WTC11 (cell line): ENCODE measurements around the gene SMG7. TPM values are rescaled to one million over a fixed set of nuclear protein-coding genes. Genes with fewer than 3 reads are reported as not detected.
A peak's percentile ranks its signal among the peaks of the same experiment; 100 is the strongest.

Experiments used
- ATAC-seq: fragments of 200-7000 bp; cut with Tn5 transposase; 2 replicates; pipeline ENCODE4 v1.10.0; 2021; ENCODE audit warnings: mild to moderate bottlenecking, moderate library complexity
- CTCF ChIA-PET: fragments of 300-600 bp; sonication (Branson Sonifier 250); formaldehyde crosslinking; loops from one replicate; lab custom pipeline; 2021; ENCODE audit warnings: antibody characterized with exemption; lab: Charles Lee
- POLR2A ChIA-PET: fragments of 350-600 bp; sonication (Branson Sonifier 250); formaldehyde crosslinking; loops from one replicate; lab custom pipeline; 2021; ENCODE audit warnings: antibody characterized with exemption; lab: Charles Lee
- DNase-seq: peaks from one replicate; pipeline ENCODE4 v3.0.0; 2021; ENCODE audit warnings: low spot score
- H3K27ac Mint-ChIP-seq: 2 replicates; pipeline ENCODE4 v1.8.0; 2021; ENCODE audit warnings: mixed read lengths
- H3K27me3 Mint-ChIP-seq: 2 replicates; pipeline ENCODE4 v1.8.0; 2021; ENCODE audit warnings: low read depth, mild to moderate bottlenecking, moderate library complexity, mixed read lengths
- H3K36me3 Mint-ChIP-seq: 2 replicates; pipeline ENCODE4 v1.8.0; 2021; ENCODE audit warnings: mixed read lengths
- H3K4me1 Mint-ChIP-seq: 2 replicates; pipeline ENCODE4 v1.8.0; 2022; ENCODE audit warnings: mixed read lengths
- H3K4me3 Mint-ChIP-seq: 2 replicates; pipeline ENCODE4 v1.8.0; 2021; ENCODE audit warnings: mild to moderate bottlenecking, moderate library complexity, mixed read lengths
- H3K9me3 Mint-ChIP-seq: 2 replicates; pipeline ENCODE4 v1.8.0; 2021; ENCODE audit warnings: mixed read lengths
- GTF2I ChIP-seq: fragments of 250-450 bp; sonication (Bioruptor Pico); conservative IDR thresholded peaks from 2 replicates; pipeline ENCODE4 v1.4.0; 2021; ENCODE audit warnings: mild to moderate bottlenecking
- JAZF1 ChIP-seq: fragments of 250-450 bp; sonication (Bioruptor Pico); IDR thresholded peaks from 2 replicates; pipeline ENCODE4 v1.9.0; 2021; ENCODE audit warnings: moderate library complexity, mild to moderate bottlenecking, inconsistent platforms
- TEAD1 ChIP-seq: sonication (generic); formaldehyde crosslinking; IDR thresholded peaks from 2 replicates; pipeline ENCODE4 v1.8.0; 2022; ENCODE audit warnings: mild to moderate bottlenecking, missing genetic modification reagents
- ZNF121 ChIP-seq: sonication (generic); formaldehyde crosslinking; IDR thresholded peaks from 2 replicates; pipeline ENCODE4 v1.8.0; 2023; ENCODE audit warnings: missing genetic modification reagents
- ZNF416 ChIP-seq: fragments of 250-450 bp; sonication (Bioruptor Pico); IDR thresholded peaks from 2 replicates; pipeline ENCODE4 v1.9.0; 2021; ENCODE audit warnings: mild to moderate bottlenecking, inconsistent platforms
- total RNA-seq: library from RNA; stranded (reverse); gene quantifications from 3 replicates; pipeline ENCODE4 v1.2.3, GENCODE V29; 2021
- TF ChIP-seq, protein P1 (sequence below): fragments of 200-600 bp; IDR thresholded peaks from 2 replicates; pipeline ENCODE4 v1.8.0; 2022; ENCODE audit warnings: antibody characterized with exemption
- TF ChIP-seq, protein P2 (sequence below): sonication (generic); formaldehyde crosslinking; IDR thresholded peaks from 2 replicates; pipeline ENCODE4 v1.8.0; 2023; ENCODE audit warnings: missing genetic modification reagents, mild to moderate bottlenecking, borderline replicate concordance
- TF ChIP-seq, protein P3 (sequence below): fragments of 250-450 bp; sonication (Bioruptor Pico); IDR thresholded peaks from 2 replicates; pipeline ENCODE4 v1.9.0; 2021; ENCODE audit warnings: mild to moderate bottlenecking
- TF ChIP-seq, protein P4 (sequence below): sonication (generic); formaldehyde crosslinking; IDR thresholded peaks from 2 replicates; pipeline ENCODE4 v1.8.1; 2023; ENCODE audit warnings: mild to moderate bottlenecking, moderate library complexity, missing genetic modification reagents
- TF ChIP-seq, protein P5 (sequence below): fragments of 250-450 bp; sonication (Bioruptor Pico); IDR thresholded peaks from 2 replicates; pipeline ENCODE4 v1.9.0; 2021; ENCODE audit warnings: mild to moderate bottlenecking, borderline replicate concordance
- TF ChIP-seq, protein P6 (sequence below): sonication (generic); formaldehyde crosslinking; IDR thresholded peaks from 2 replicates; pipeline ENCODE4 v1.8.0; 2022; ENCODE audit warnings: mild to moderate bottlenecking, missing genetic modification reagents
- TF ChIP-seq, protein P7 (sequence below): fragments of 250-450 bp; sonication (Bioruptor Pico); IDR thresholded peaks from 2 replicates; pipeline ENCODE4 v1.9.0; 2021; ENCODE audit warnings: moderate library complexity, mild to moderate bottlenecking, inconsistent platforms, borderline replicate concordance

Gene SMG7
- total RNA-seq, 1 experiment from 2014 or later = 57.8 TPM

DNA sequence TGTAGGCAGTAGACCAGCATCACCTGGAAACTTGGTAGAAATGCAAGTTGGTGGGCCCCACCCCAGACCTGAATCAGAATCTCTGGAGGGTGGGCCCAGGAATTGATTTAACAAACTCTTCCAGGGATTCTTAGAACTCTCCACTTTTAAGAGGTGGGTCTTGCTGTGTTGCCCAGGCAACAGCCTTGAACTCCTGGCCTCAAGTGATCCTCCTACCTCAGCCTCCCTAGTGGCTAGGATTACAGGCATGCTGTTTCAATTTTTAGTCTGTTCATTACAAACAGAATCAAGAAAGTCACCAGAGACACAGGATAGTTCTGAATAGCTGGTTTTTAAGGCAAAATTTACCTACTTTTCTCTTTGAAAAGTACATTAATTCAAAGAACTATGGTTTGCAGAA, 86.8 kb downstream of the SMG7 start:
- POLR2A ChIA-PET = no interaction called here
- no peak overlapping the region for H3K27ac Mint-ChIP-seq
- TF ChIP-seq, protein P1, sequence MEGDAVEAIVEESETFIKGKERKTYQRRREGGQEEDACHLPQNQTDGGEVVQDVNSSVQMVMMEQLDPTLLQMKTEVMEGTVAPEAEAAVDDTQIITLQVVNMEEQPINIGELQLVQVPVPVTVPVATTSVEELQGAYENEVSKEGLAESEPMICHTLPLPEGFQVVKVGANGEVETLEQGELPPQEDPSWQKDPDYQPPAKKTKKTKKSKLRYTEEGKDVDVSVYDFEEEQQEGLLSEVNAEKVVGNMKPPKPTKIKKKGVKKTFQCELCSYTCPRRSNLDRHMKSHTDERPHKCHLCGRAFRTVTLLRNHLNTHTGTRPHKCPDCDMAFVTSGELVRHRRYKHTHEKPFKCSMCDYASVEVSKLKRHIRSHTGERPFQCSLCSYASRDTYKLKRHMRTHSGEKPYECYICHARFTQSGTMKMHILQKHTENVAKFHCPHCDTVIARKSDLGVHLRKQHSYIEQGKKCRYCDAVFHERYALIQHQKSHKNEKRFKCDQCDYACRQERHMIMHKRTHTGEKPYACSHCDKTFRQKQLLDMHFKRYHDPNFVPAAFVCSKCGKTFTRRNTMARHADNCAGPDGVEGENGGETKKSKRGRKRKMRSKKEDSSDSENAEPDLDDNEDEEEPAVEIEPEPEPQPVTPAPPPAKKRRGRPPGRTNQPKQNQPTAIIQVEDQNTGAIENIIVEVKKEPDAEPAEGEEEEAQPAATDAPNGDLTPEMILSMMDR = no peak
- TF ChIP-seq, protein P2, sequence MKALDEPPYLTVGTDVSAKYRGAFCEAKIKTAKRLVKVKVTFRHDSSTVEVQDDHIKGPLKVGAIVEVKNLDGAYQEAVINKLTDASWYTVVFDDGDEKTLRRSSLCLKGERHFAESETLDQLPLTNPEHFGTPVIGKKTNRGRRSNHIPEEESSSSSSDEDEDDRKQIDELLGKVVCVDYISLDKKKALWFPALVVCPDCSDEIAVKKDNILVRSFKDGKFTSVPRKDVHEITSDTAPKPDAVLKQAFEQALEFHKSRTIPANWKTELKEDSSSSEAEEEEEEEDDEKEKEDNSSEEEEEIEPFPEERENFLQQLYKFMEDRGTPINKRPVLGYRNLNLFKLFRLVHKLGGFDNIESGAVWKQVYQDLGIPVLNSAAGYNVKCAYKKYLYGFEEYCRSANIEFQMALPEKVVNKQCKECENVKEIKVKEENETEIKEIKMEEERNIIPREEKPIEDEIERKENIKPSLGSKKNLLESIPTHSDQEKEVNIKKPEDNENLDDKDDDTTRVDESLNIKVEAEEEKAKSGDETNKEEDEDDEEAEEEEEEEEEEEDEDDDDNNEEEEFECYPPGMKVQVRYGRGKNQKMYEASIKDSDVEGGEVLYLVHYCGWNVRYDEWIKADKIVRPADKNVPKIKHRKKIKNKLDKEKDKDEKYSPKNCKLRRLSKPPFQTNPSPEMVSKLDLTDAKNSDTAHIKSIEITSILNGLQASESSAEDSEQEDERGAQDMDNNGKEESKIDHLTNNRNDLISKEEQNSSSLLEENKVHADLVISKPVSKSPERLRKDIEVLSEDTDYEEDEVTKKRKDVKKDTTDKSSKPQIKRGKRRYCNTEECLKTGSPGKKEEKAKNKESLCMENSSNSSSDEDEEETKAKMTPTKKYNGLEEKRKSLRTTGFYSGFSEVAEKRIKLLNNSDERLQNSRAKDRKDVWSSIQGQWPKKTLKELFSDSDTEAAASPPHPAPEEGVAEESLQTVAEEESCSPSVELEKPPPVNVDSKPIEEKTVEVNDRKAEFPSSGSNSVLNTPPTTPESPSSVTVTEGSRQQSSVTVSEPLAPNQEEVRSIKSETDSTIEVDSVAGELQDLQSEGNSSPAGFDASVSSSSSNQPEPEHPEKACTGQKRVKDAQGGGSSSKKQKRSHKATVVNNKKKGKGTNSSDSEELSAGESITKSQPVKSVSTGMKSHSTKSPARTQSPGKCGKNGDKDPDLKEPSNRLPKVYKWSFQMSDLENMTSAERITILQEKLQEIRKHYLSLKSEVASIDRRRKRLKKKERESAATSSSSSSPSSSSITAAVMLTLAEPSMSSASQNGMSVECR (CRISPR knock-in tag) = no peak
- TF ChIP-seq JAZF1 (CRISPR knock-in tag) (no peak), ZNF121 (CRISPR knock-in tag) (peak; percentile 48; the same call in 1 of the 2 replicates), GTF2I (CRISPR knock-in tag) (0 out of 2 replicates have a peak, but pooled peaks have one; percentile 4), TEAD1 (CRISPR knock-in tag) (no peak), ZNF416 (no peak)
- TF ChIP-seq, protein P3, sequence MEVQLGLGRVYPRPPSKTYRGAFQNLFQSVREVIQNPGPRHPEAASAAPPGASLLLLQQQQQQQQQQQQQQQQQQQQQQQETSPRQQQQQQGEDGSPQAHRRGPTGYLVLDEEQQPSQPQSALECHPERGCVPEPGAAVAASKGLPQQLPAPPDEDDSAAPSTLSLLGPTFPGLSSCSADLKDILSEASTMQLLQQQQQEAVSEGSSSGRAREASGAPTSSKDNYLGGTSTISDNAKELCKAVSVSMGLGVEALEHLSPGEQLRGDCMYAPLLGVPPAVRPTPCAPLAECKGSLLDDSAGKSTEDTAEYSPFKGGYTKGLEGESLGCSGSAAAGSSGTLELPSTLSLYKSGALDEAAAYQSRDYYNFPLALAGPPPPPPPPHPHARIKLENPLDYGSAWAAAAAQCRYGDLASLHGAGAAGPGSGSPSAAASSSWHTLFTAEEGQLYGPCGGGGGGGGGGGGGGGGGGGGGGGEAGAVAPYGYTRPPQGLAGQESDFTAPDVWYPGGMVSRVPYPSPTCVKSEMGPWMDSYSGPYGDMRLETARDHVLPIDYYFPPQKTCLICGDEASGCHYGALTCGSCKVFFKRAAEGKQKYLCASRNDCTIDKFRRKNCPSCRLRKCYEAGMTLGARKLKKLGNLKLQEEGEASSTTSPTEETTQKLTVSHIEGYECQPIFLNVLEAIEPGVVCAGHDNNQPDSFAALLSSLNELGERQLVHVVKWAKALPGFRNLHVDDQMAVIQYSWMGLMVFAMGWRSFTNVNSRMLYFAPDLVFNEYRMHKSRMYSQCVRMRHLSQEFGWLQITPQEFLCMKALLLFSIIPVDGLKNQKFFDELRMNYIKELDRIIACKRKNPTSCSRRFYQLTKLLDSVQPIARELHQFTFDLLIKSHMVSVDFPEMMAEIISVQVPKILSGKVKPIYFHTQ = no peak
- TF ChIP-seq, protein P4, sequence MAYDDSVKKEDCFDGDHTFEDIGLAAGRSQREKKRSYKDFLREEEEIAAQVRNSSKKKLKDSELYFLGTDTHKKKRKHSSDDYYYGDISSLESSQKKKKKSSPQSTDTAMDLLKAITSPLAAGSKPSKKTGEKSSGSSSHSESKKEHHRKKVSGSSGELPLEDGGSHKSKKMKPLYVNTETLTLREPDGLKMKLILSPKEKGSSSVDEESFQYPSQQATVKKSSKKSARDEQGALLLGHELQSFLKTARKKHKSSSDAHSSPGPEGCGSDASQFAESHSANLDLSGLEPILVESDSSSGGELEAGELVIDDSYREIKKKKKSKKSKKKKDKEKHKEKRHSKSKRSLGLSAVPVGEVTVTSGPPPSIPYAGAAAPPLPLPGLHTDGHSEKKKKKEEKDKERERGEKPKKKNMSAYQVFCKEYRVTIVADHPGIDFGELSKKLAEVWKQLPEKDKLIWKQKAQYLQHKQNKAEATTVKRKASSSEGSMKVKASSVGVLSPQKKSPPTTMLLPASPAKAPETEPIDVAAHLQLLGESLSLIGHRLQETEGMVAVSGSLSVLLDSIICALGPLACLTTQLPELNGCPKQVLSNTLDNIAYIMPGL (CRISPR knock-in tag) = no peak
- TF ChIP-seq, protein P5, sequence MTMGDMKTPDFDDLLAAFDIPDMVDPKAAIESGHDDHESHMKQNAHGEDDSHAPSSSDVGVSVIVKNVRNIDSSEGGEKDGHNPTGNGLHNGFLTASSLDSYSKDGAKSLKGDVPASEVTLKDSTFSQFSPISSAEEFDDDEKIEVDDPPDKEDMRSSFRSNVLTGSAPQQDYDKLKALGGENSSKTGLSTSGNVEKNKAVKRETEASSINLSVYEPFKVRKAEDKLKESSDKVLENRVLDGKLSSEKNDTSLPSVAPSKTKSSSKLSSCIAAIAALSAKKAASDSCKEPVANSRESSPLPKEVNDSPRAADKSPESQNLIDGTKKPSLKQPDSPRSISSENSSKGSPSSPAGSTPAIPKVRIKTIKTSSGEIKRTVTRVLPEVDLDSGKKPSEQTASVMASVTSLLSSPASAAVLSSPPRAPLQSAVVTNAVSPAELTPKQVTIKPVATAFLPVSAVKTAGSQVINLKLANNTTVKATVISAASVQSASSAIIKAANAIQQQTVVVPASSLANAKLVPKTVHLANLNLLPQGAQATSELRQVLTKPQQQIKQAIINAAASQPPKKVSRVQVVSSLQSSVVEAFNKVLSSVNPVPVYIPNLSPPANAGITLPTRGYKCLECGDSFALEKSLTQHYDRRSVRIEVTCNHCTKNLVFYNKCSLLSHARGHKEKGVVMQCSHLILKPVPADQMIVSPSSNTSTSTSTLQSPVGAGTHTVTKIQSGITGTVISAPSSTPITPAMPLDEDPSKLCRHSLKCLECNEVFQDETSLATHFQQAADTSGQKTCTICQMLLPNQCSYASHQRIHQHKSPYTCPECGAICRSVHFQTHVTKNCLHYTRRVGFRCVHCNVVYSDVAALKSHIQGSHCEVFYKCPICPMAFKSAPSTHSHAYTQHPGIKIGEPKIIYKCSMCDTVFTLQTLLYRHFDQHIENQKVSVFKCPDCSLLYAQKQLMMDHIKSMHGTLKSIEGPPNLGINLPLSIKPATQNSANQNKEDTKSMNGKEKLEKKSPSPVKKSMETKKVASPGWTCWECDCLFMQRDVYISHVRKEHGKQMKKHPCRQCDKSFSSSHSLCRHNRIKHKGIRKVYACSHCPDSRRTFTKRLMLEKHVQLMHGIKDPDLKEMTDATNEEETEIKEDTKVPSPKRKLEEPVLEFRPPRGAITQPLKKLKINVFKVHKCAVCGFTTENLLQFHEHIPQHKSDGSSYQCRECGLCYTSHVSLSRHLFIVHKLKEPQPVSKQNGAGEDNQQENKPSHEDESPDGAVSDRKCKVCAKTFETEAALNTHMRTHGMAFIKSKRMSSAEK (CRISPR knock-in tag) = no peak
- TF ChIP-seq, protein P6, sequence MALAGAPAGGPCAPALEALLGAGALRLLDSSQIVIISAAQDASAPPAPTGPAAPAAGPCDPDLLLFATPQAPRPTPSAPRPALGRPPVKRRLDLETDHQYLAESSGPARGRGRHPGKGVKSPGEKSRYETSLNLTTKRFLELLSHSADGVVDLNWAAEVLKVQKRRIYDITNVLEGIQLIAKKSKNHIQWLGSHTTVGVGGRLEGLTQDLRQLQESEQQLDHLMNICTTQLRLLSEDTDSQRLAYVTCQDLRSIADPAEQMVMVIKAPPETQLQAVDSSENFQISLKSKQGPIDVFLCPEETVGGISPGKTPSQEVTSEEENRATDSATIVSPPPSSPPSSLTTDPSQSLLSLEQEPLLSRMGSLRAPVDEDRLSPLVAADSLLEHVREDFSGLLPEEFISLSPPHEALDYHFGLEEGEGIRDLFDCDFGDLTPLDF (CRISPR knock-in tag) = no peak
- TF ChIP-seq, protein P7, sequence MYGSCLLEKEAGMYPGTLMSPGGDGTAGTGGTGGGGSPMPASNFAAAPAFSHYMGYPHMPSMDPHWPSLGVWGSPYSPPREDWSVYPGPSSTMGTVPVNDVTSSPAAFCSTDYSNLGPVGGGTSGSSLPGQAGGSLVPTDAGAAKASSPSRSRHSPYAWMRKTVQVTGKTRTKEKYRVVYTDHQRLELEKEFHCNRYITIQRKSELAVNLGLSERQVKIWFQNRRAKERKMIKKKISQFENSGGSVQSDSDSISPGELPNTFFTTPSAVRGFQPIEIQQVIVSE (CRISPR knock-in tag) = no peak
- DNase-seq (no peak), ATAC-seq (no peak)
- H3K4me3 Mint-ChIP-seq = no peak overlapping the region
- H3K4me1 Mint-ChIP-seq = no peaks in the 10 kb centered on the region
- no peaks in the 10 kb centered on the region for H3K9me3 Mint-ChIP-seq
- no peaks in the 10 kb centered on the region for H3K36me3 Mint-ChIP-seq
- H3K27me3 Mint-ChIP-seq = no peaks in the 10 kb centered on the region
- CTCF ChIA-PET = no interaction called here
